Activated CD8-positive, alpha-beta memory T cell treated with anti-CD3 and anti-CD28 coated beads, Interleukin-2, amount 50 U/mL, for 24 hours (primary cell): Measurements from ENCODE around the gene DNAH10.

Experiments
- DNase-seq: peaks from one replicate; pipeline ENCODE4 v3.0.0-alpha.2; 2020; ENCODE audit errors: extremely low read depth

Gene DNAH10

GRCh38 chr12:123971770-123972456 is 209.8 kb downstream of the DNAH10 start:
- no peak for DNase-seq

DNA sequence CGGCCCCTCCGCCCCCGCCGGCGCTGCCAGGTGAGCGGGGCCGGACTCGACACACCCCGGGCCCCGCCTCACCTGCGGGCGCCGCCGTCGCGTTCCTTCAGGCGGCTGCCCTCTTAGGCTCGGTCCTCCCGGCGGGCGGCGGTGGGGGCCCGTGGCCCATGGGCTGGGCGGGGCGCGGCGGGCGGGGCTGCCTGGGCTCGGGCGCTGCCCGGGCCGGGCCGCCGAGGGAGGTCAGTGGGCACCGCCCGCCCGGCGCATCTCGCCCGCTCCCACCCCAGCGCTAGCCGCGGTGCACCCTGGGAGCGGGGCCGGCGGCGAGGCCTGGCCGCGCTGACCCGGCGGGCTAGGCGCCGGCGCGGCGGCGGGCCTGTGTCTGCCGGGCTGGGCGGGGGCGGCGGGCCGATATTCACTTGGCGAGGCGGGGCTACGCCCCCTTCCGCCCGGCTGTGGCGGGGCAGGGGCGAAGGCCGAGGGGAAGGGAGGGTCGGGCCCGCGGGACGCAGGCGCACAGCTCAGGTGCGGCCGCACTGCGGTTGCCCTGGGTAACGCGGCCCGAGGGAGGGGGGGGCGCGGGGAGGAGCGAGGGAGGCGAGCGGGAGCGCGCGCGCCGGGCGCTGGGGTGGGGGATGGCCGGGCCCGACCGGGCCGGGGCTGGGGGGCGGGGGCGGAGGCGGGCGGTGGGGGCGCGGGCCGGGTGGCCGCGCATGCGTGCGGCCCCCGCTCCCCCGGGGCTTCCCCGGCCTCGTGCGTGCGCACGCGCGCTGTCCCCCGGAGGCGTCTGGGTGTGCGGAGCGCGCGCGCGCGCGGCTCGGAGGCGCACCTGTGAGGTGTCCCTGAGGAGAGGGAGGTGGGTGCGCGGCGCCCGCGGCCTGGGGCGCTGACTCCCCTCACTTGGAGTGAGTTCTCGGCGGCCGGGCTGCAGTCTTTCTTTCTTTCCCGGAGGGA is 210.6 kb downstream of the DNAH10 start, which contains the start of the genes CCDC92 and ZNF664:
TSS of gene CCDC92 (minus strand) at position 375 of the 945 bp plus-strand sequence. CDS start 28,526 bp downstream, outside the sequence.
TSS of gene ZNF664 (plus strand) at position 759 of the 945 bp plus-strand sequence. CDS start 38,930 bp downstream, outside the sequence.
- DNase-seq: peak; percentile 75

DNA sequence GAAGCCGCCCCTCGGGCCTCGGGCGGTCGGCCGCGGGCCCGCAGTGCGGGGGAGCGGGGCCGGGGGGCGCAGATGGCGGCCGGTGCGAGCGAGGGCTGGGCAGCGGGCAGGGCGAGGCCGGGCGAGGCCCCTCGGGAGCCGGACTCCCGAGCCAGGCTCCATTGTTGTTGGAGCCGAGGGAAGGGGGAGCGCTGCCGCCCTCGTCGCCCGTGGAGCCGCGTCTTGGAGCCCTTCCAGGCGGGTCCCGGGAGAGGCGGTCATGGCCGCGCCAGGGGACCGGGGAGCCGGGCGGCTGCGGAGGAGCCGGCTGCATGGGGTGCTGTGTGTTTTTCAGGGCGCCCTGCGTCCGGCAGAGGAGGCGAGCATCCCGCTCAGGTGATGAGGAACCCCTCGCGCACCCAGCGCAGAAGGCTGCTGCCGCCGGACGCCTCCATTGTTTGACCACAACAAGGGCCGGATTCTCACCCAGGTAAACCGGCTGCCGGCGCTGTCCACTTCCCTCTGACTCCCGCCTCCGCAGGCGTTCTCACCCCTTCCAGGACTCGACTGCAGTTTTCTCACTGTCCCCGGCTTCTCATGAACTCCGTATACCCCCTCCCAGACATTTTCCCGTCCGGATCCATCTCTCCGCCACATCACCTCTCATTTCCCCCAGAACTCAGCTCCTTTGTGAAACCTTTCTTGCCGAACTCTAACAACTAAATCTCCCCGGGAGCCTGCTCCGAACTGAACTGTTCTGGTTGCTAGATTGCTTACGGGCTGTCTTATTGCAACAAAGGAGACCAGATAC is 211.6 kb downstream of the DNAH10 start:
- DNase-seq: no peak

DNA sequence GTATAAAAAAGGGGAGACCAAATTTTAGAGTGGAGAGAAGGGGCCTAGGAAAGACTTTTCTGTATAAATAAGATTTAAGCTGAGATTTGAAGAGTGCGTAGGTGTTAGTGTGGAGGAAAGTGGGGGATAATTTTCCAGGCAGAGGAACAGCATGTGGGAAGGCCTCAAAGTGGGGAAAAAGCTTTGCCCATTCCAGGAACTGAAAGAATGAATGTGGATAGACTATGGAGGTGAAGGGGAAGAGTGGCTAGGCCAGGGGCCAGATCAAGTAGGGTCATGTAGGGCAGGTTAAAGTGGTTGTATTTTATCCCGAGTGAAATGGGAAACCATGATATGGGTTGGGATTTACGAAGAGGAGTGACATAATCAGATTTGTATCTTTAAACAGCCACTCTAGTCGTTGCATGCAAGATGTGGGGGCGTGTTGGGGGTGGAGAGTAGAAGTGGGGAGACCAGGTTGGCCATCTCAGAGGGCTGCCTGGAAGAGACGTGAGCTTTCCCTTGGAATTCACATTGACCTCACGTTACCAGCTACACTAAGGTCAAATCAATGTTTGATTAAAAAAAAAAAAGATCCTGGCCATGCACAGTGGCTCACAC is 214.2 kb downstream of the DNAH10 start:
- no peak for DNase-seq

DNA sequence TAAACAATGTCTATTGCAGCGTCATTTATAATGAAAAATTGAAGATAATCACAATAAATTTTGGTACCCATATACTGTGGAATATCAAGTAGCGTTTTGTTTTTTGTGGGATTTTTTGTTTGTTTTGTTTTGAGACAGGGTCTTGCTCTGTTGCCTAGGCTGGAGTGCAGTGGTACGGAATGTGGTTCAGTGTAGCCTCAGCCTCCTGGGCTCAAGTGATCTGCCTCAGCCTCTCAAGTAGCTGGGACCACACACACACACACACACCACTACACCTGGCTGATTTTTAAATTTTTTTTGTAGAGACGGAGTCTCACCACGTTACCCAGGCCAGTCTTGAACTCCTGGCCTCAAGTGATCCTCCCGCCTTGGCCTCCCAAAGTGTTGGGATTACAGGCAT is 217.5 kb downstream of the DNAH10 start:
- DNase-seq: no peak

DNA sequence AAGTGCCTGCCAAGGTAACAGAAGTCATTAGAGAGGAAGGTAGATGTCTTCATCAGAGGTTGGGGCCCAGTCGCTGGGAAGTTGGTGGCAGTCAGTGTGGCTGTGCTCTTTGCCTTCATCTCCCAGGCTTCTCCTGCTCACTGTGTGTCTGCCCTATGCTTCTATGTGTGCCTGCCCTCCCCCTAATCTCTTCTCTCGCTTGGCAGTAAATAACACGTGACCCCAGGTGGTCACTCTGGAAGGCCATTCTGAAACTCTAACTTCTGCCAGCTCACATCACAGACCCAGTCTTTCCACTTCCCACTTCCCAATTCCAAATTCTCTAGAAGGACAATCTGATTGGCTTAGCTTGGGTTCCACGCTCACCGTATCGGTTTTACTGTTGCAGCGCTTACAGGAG is 220.2 kb downstream of the DNAH10 start:
- no peak for DNase-seq

DNA sequence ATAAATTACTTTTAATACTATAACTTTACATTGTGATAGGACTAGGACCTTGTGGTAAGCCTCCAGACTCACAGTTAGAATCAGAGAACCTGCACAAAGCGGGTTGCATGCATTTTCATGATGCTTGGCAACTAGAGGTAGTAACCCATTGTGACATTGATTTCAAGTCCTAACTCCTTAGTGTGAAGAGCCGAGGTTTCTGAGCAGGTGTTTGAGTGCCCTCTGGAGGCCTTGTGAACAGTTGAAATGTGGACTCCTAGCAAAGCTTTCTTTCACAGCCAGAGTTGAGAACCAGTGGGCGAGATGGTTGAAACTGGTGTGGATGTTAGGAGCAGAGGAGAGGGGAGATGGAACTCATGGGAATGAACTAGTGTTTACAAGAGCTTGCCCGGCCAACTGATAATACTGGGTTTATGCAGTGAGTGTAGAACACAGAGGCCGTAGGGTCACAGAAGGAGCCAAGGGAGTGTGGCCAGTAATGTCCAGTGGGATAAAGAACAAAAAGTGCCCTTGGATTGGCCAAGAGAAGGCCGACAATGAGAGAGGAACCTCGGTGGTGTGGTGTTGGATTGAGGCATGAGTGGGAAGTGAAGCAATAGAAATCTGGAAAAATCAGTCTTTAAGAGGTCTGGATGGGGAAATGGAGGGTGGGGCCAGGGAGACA is 221.9 kb downstream of the DNAH10 start:
- no peak for DNase-seq

DNA sequence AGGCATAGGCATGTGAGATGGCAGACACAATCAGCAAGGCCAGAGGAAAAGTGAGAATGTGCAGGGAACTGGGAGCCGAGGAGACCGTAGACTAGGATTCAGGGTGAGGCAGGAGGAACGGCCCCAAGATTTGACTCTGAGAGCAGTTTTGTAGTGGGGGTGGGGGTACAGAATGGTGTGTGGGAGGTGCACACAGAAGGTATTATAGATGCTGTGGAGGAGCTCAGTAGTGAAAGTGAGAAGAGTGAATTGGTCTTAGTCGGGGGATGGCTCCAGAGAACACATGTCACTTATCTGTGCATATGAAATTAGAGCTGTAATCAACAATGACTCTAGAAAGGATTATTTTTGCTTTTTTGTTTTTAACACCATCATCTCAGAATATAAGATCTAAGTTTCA is 222.8 kb downstream of the DNAH10 start:
- DNase-seq: no peak
